NT2/D1 (cell line): ENCODE measurements around the gene DCAF8.

Experiments used
- SUZ12 ChIP-seq: IDR thresholded peaks from 2 replicates; pipeline ENCODE4 v1.6.1; 2011; ENCODE audit not compliant: insufficient read length, insufficient read depth; ENCODE audit errors: extremely low read depth
- YY1 ChIP-seq: IDR thresholded peaks from 2 replicates; pipeline ENCODE4 v1.6.1; 2011; ENCODE audit not compliant: insufficient read length, insufficient read depth
- ZNF274 ChIP-seq: IDR thresholded peaks from 2 replicates; pipeline ENCODE4 v1.6.1; 2011; ENCODE audit warnings: mild to moderate bottlenecking, low read depth, low read length

GRCh38 chr1:160257411-160258015 lies 4.8 kb downstream of the DCAF8 start:
- TF ChIP-seq ZNF274, result no peak
- no peak for TF ChIP-seq YY1
- TF ChIP-seq SUZ12, result no peak
